ENCODE measurements around the gene TMEM221. TPM values are rescaled to one million over a fixed set of nuclear protein-coding genes. Genes with fewer than 3 reads are reported as not detected.

Gene TMEM221
- total and polyA plus RNA-seq, 10 of the 15 experiments (the other 5 are each of a cell fraction or from before 2014, with no cell fraction given) = 0.04 to 0.24 TPM; not detected in 8

- ATAC-seq (no peak), DNase-seq (ENCODE audit: low read depth, low spot score) (no peak), FAIRE-seq (no peak)
- CTCF ChIA-PET = interaction anchor here (1.2 to 1.5 kb wide), 2 partner anchors 20 to 56 kb away, joined by 4 read pairs; no protein-coding TSS in a partner anchor
- Histone ChIP-seq H3K9me3 (replicated peaks; ENCODE audit: control insufficient read depth, insufficient read depth, low read length) (no peaks in the 10 kb centered on the region; the same call in 2 of the 3 replicates), H3K79me2 (ENCODE audit: control insufficient read depth, insufficient read depth, low read length) (no peaks in the 10 kb centered on the region), H3K36me3 (ENCODE audit: control insufficient read depth in 2 of 2, insufficient read depth in 2 of 2, low read length in 1 of 2) (no peaks in the 10 kb centered on the region), H3K4me2 (ENCODE audit: control insufficient read depth, insufficient read depth) (no peak overlapping the region), H2AFZ (ENCODE audit: control insufficient read depth, low read depth, low read length) (no peak overlapping the region), H4K20me1 (ENCODE audit: control insufficient read depth, insufficient read depth) (no peaks in the 10 kb centered on the region), H3K27me3 (replicated peaks in 1 of 2; ENCODE audit: control insufficient read depth in 2 of 2, insufficient read depth in 2 of 2, low read length in 1 of 2) (peaks cover 2 to 5% of the 10 kb centered on the region in 2 experiments; a peak in 3 of 4 replicates), H3K4me3 (no peak overlapping the region), H3K9ac (ENCODE audit: control insufficient read depth, insufficient read depth, low read length) (no peak overlapping the region), H3K4me1 (ENCODE audit: control insufficient read depth, insufficient read depth, low read length) (peaks cover 8% of the 10 kb centered on the region), H3K27ac (ENCODE audit: control insufficient read depth, insufficient read depth) (no peak overlapping the region)
- RAD21 ChIA-PET (ENCODE audit: unreplicated experiment) = no interaction called here
- POLR2A ChIA-PET = interaction anchor here (0.5 kb wide), 1 partner anchor 140 kb away, joined by 3 read pairs; no protein-coding TSS in a partner anchor
- SMC1A ChIA-PET (ENCODE audit: uncharacterized antibody, unreplicated experiment) = interaction anchor here (0.9 kb wide), 1 partner anchor 51 kb away, joined by 3 read pairs; no protein-coding TSS in a partner anchor
- in situ Hi-C loops (cut with MboI) (no loop called here), intact Hi-C loops (cut with micrococcal nuclease; ENCODE audit: unreplicated experiment) (loop anchor here (10.0 kb wide), 1 partner anchor 409 kb away; the partner anchor contains the start of gene RPL18A)
- no TSS peak for BruUV-seq (replicated peaks)
- 100% methylated on average over 1 of the region's 1 CpG for WGBS (ENCODE audit: insufficient coverage, insufficient replicate concordance, low lambda C conversion rate, missing lambda C conversion rate)
- TF ChIP-seq ETV6 (conservative IDR thresholded peaks at IDR 0.05 in 1 of 2, IDR thresholded peaks at IDR 0.05 in 1 of 2; ENCODE audit: borderline replicate concordance in 1 of 2, low read depth in 1 of 2) = no peak
- TF ChIP-seq, protein P1, sequence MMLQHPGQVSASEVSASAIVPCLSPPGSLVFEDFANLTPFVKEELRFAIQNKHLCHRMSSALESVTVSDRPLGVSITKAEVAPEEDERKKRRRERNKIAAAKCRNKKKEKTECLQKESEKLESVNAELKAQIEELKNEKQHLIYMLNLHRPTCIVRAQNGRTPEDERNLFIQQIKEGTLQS (IDR thresholded peaks at IDR 0.05; ENCODE audit: borderline replicate concordance, extremely low read depth, low read depth, low read length) = no peak
- no peak for TF ChIP-seq JUND (IDR thresholded peaks at IDR 0.05; ENCODE audit: low read depth, low read length)
- no peak for TF ChIP-seq KDM1A (IDR thresholded peaks at IDR 0.05; ENCODE audit: borderline replicate concordance)
- TF ChIP-seq, protein P2, sequence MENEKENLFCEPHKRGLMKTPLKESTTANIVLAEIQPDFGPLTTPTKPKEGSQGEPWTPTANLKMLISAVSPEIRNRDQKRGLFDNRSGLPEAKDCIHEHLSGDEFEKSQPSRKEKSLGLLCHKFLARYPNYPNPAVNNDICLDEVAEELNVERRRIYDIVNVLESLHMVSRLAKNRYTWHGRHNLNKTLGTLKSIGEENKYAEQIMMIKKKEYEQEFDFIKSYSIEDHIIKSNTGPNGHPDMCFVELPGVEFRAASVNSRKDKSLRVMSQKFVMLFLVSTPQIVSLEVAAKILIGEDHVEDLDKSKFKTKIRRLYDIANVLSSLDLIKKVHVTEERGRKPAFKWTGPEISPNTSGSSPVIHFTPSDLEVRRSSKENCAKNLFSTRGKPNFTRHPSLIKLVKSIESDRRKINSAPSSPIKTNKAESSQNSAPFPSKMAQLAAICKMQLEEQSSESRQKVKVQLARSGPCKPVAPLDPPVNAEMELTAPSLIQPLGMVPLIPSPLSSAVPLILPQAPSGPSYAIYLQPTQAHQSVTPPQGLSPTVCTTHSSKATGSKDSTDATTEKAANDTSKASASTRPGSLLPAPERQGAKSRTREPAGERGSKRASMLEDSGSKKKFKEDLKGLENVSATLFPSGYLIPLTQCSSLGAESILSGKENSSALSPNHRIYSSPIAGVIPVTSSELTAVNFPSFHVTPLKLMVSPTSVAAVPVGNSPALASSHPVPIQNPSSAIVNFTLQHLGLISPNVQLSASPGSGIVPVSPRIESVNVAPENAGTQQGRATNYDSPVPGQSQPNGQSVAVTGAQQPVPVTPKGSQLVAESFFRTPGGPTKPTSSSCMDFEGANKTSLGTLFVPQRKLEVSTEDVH (IDR thresholded peaks at IDR 0.05; ENCODE audit: low read depth, partially characterized antibody) = no peak
- no peak for TF ChIP-seq LARP7 (IDR thresholded peaks at IDR 0.05)
- TF ChIP-seq POLR2AphosphoS2 (IDR thresholded peaks at IDR 0.05; ENCODE audit: low read depth, low read length) = no peak
- TF ChIP-seq NR2C2 (IDR thresholded peaks at IDR 0.05; ENCODE audit: borderline replicate concordance, control insufficient read depth, insufficient read length, low read depth) = no peak
- no peak for TF ChIP-seq EED (IDR thresholded peaks at IDR 0.05; ENCODE audit: low read depth)
- TF ChIP-seq EP300 (IDR thresholded peaks at IDR 0.05; ENCODE audit: borderline replicate concordance in 1 of 2, control insufficient read depth in 1 of 2, low read depth in 2 of 2, low read length in 2 of 2) = no peak
- no peak for TF ChIP-seq SIX5 (IDR thresholded peaks at IDR 0.05; ENCODE audit: low read depth, low read length, severe bottlenecking)
Observed at GRCh38 chr19:17445526-17446165, 2.8 kb downstream of the TMEM221 start.
